KG1 (cell line): ENCODE results near the gene NDST4.
"Not testable (repeated sequence)": the region's sequence is repeated elsewhere in the genome, so short reads cannot be mapped to it uniquely, and the experiment has no call there.

ENCODE experiments used
- DNase-seq: peaks from one replicate; lab custom pipeline; 2025; lab: John Stamatoyannopoulos, UW

The NDST4 gene

GRCh38 chr4:115054836-115055235, 58.6 kb downstream of the NDST4 start:
- DNase-seq: no peak

GRCh38 chr4:115053313-115053712, 60.1 kb downstream of the NDST4 start:
- no peak for DNase-seq

GRCh38 chr4:115042496-115042895, 70.9 kb downstream of the NDST4 start:
- DNase-seq: no peak

GRCh38 chr4:115030281-115030680, 83.1 kb downstream of the NDST4 start:
- no peak for DNase-seq

- DNase-seq: no peak
Measured at GRCh38 chr4:115028682-115029410, 84.6 kb downstream of the NDST4 start.

- DNase-seq: no peak
Measured at GRCh38 chr4:114999880-115000279, 113.5 kb downstream of the NDST4 start.

GRCh38 chr4:114998316-114998715, 115.1 kb downstream of the NDST4 start:
- DNase-seq: no peak

GRCh38 chr4:114997576-114998247, 115.7 kb downstream of the NDST4 start:
- no peak for DNase-seq

- no peak for DNase-seq
Measured at GRCh38 chr4:114986133-114986532, 127.3 kb downstream of the NDST4 start.

- no peak for DNase-seq
Measured at GRCh38 chr4:114980932-114981708, 132.3 kb downstream of the NDST4 start.

GRCh38 chr4:114980399-114980798, 133.0 kb downstream of the NDST4 start:
- DNase-seq: not testable (repeated sequence)

GRCh38 chr4:114976901-114977300, 136.5 kb downstream of the NDST4 start:
- no peak for DNase-seq

- DNase-seq: no peak
Measured at GRCh38 chr4:114964026-114964425, 149.4 kb downstream of the NDST4 start.

- DNase-seq: no peak
Measured at GRCh38 chr4:114945616-114946015, 167.8 kb downstream of the NDST4 start.

- no peak for DNase-seq
Measured at GRCh38 chr4:114941503-114941902, 171.9 kb downstream of the NDST4 start.

- DNase-seq: no peak
Measured at GRCh38 chr4:114927881-114928280, 185.5 kb downstream of the NDST4 start.

GRCh38 chr4:114926583-114926982, 186.8 kb downstream of the NDST4 start:
- DNase-seq: no peak

GRCh38 chr4:114924311-114924710, 189.1 kb downstream of the NDST4 start:
- no peak for DNase-seq

GRCh38 chr4:114922592-114922933, 190.9 kb downstream of the NDST4 start:
- no peak for DNase-seq

- no peak for DNase-seq
Measured at GRCh38 chr4:114921790-114922591, 191.4 kb downstream of the NDST4 start.

- no peak for DNase-seq
Measured at GRCh38 chr4:114921191-114921590, 192.2 kb downstream of the NDST4 start.

GRCh38 chr4:114911111-114911510, 202.3 kb downstream of the NDST4 start:
- DNase-seq: no peak
